Right lobe of liver (tissue), 6 donors: ENCODE measurements around the gene PAXX. TPM values are rescaled to one million over a fixed set of nuclear protein-coding genes. Genes with fewer than 3 reads are reported as not detected.
A peak's percentile ranks its signal among the peaks of the same experiment; 100 is the strongest.
"Not testable (repeated sequence)": the region's sequence is repeated elsewhere in the genome, so short reads cannot be mapped to it uniquely, and the experiment has no call there.

Source experiments
- ATAC-seq, 4 donors: fragments of 200-7000 bp; cut with Tn5 transposase; one replicate each; pipeline ENCODE4 v1.9.1; 2020; ENCODE audit warnings: mild to moderate bottlenecking in 4 of 4, moderate library complexity in 4 of 4
- DNase-seq, 3 donors: peaks; one replicate each; pipeline ENCODE4 v3.0.0-alpha.2; 2020
- H3K27ac ChIP-seq, 3 donors: fragments of 200-600 bp; one replicate each; pipeline ENCODE4 v1.8.0; 2022
- H3K27me3 ChIP-seq, 2 donors: fragments of 200-600 bp; one replicate each; pipeline ENCODE4 v1.8.0; 2022
- H3K36me3 ChIP-seq, 4 donors: fragments of 200-600 bp; sonication (generic) in 1 of 4; one replicate each; pipeline versions ENCODE4 v1.5.1 to v1.8.0; 2017 to 2022; ENCODE audit warnings: control low read depth in 1 of 4
- H3K4me1 ChIP-seq, 4 donors: fragments of 200-600 bp; sonication (generic) in 1 of 4; one replicate each; pipeline versions ENCODE4 v1.5.1 to v1.8.0; 2017 to 2022; ENCODE audit warnings: control low read depth in 1 of 4
- H3K4me3 ChIP-seq, 3 donors: fragments of 200-600 bp; one replicate each; pipeline ENCODE4 v1.8.0; 2022
- H3K9me3 ChIP-seq, 4 donors: fragments of 200-600 bp; sonication (generic) in 1 of 4; one replicate each; pipeline versions ENCODE4 v1.5.1 to v1.8.0; 2017 to 2022; ENCODE audit warnings: control low read depth in 1 of 4
- POLR2A ChIP-seq: fragments of 450-650 bp; IDR thresholded peaks from one replicate; pipeline ENCODE4 v1.6.1; 2017; ENCODE audit warnings: antibody characterized with exemption, mild to moderate bottlenecking
- WGBS: methylation state at CpG from one replicate; pipeline ENCODE4 v1.1.6; 2018; ENCODE audit warnings: low coverage, low lambda C conversion rate; ENCODE audit not compliant: insufficient coverage; ENCODE audit errors: missing lambda C conversion rate; 5-methylcytosine and 5-hydroxymethylcytosine counted together
- intact Hi-C, 2 donors: fragments of 100-400 bp; cut with DNase I; formaldehyde crosslinking; loops; one replicate each; pipeline versions ENCODE4 v1.11.2 to v1.14.1; 2022
- total RNA-seq, 6 experiments: library from RNA; depleted of rRNA in 2 of 6; stranded (reverse); fragments of >200 nt in 2 of 6; fragmentation: NEBNext Ultra II Directional in 3 of 6; extraction: Animal tissue kit (Norgen Biotek cat#: 25700) in 3 of 6; gene quantifications; one replicate each; pipeline versions ENCODE4 v1.1.0 to v1.2.4, GENCODE V29; 2016 to 2023
- TF ChIP-seq, protein P1 (sequence below), 4 donors: fragments of 200-600 bp in 3 of 4; fragments of 450-650 bp in 1 of 4; IDR thresholded peaks; one replicate each; pipeline versions ENCODE4 v1.5.1 to v1.8.0; 2016 to 2022; ENCODE audit warnings: antibody characterized with exemption in 4 of 4, mild to moderate bottlenecking in 2 of 4
- donor health status: DM: no; HTN: yes; CAD: no.
- donor health status: DM: no; HTN: no; CAD: no.
- donor health status: DM: no; HTN: no; CAD: no.
- donor health status: DM: no; HTN: yes; CAD: no.
- donor health status: DM: no; HTN: yes; CAD: no.

PAXX gene
- total RNA-seq, 6 experiments from 2014 or later = 13.8 to 34.5 (median 23.3) TPM

DNA sequence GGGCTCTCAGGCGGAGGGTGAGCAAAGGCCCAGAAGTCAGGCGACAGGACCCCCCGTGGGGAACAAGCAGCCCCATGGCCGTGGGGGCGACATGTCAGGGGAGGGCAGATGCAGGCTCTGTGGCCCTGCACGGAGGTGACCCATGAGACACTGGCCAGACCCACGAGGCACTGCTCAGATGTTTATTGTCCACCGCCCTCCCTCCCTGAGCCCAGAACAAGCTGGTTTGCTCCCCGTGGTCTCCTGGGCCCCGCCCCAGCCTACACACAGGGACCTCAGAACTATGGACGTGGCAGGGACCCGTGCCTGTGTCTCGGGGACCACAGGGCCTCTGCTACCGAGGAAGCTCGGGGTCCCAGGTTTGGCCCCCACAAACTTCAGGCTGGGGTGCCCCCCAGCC lies 37.8 kb downstream of the PAXX start:
- TF ChIP-seq, protein P1, sequence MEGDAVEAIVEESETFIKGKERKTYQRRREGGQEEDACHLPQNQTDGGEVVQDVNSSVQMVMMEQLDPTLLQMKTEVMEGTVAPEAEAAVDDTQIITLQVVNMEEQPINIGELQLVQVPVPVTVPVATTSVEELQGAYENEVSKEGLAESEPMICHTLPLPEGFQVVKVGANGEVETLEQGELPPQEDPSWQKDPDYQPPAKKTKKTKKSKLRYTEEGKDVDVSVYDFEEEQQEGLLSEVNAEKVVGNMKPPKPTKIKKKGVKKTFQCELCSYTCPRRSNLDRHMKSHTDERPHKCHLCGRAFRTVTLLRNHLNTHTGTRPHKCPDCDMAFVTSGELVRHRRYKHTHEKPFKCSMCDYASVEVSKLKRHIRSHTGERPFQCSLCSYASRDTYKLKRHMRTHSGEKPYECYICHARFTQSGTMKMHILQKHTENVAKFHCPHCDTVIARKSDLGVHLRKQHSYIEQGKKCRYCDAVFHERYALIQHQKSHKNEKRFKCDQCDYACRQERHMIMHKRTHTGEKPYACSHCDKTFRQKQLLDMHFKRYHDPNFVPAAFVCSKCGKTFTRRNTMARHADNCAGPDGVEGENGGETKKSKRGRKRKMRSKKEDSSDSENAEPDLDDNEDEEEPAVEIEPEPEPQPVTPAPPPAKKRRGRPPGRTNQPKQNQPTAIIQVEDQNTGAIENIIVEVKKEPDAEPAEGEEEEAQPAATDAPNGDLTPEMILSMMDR (IDR thresholded peaks at IDR 0.05) = no peak
- TF ChIP-seq POLR2A = no peak
- no peaks in the 10 kb centered on the region for H3K27me3 ChIP-seq
- intact Hi-C loops = loop anchor here (5.0 to 10.0 kb wide), 4 partner anchors 78 to 255 kb away; partner anchors contain the start of genes C8G (in 1 of the 2), FBXW5 (in 1 of the 2), LCN12 (in 1 of the 2) and PHPT1 (in 1 of the 2)
- no peak for ATAC-seq
- peaks cover 0 to 40% (median 20%) of the 10 kb centered on the region in 4 donors for H3K4me1 ChIP-seq
- WGBS = 40% methylated on average over 1 of the region's 15 CpGs
- peak overlapping the region in 1 of 3 donors; percentile 58 for H3K27ac ChIP-seq
- no peaks in the 10 kb centered on the region for H3K9me3 ChIP-seq
- H3K36me3 ChIP-seq = no peaks in the 10 kb centered on the region
- no peak overlapping the region for H3K4me3 ChIP-seq
- DNase-seq = no peak

DNA sequence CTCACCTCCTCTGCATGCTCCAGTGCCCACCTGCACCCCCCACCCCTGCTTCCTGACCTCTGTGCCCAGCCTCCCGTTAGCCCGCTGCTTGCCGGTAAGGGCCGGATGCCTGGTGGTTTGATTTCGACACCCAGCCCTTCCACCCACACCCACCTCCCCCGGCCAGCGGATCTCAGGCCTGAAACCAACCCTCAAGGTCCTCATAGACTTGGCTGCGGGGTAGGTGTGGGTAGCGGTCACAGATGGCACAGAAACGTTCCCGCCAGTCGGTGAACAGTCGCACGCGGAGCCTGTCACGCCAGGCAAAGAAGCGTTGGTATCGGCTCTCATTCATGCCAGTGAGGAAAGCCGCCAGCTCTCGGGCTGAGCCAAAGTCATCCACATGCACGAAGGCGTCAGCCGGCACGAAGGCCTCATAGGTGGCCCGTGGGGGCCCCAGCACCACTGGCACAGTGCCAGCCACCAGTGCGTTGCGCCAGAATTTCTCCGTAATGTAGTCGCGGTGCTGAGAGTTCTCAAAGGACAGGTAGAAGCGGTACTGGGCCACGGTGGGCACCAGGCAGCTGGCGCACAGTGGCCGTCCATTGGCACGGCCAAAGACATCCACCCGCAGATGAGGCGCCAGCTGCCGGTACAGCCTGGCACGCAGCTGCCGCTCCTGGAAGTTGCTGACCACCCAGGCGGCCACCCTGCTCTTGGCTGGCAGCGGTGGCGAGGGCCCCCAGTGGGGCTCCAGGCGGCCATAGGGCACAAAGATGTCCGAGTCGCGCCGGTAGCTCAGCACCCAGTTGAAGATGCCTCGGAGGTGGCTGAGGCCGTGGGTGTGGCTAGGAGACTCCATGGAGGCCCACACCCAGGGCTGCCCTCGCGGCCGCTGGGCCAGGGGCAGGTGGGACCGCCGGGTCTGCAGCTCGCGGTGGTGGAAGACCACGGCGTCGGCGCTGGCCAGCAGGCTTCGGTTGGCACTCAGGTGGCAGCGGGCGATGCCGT lies 38.6 kb downstream of the PAXX start:
- TF ChIP-seq, protein P1 (IDR thresholded peaks at IDR 0.05) = no peak
- no peak for TF ChIP-seq POLR2A
- no peaks in the 10 kb centered on the region for H3K27me3 ChIP-seq
- H3K27ac ChIP-seq = peak overlapping the region in 1 of 3 donors; percentile 58
- intact Hi-C loops = loop anchor here (5.0 to 10.0 kb wide), 4 partner anchors 79 to 256 kb away; partner anchors contain the start of genes C8G (in 1 of the 2), FBXW5 (in 1 of the 2), LCN12 (in 1 of the 2) and PHPT1 (in 1 of the 2)
- ATAC-seq (no peak), DNase-seq (peak in 1 of 3 donors; percentile 68)
- H3K36me3 ChIP-seq = no peaks in the 10 kb centered on the region
- no peaks in the 10 kb centered on the region for H3K9me3 ChIP-seq
- H3K4me1 ChIP-seq = peaks cover 0 to 33% (median 17%) of the 10 kb centered on the region in 4 donors
- 55% methylated on average over 24 of the region's 65 CpGs for WGBS
- H3K4me3 ChIP-seq = no peak overlapping the region

DNA sequence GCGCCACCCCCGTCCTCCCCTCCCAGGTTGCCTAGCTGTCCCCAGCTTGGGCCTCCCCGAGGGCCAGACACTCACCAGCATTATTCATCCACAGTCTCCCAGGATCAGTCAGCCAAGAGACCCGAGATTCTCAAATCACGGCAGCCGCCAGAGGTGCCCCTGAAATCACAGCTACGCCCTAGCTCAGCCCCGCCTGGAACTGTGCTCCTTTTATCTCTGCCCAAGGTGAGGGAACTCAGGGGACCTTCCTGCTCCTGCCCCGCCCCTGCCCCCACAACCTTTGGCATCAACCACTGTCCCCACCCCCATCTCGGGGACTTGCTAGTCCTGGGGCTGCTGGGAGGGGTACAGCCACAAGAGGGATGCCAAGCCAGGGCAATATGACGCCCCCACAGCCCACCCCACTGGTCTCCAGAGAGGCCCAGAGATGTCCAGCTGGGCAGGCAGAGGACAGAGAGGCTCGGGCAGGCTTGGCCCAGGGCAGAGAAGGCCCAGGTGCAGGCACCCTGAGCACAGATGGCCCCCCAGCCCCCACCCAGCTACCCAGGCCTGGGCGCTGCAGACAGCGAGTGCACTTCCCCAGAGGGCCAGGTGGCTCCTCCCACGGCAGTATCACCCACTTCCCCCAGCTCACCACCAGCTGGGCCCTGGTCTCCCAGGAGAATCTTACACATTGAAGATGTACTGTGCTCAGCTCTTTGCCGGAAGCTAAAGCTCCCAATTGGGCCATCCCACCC lies 39.9 kb downstream of the PAXX start, which contains the start of gene FUT7:
FUT7 (minus strand) TSS at position 185 of the 737 bp plus-strand sequence; CDS start at position 88, 97 bp downstream.
- Histone ChIP-seq H3K9me3 (no peaks in the 10 kb centered on the region), H3K4me3 (peak within 1 kb of the TSS in 1 of 3 donors; percentile 4), H3K27ac (peak within 1 kb of the TSS in 1 of 3 donors; percentile 37), H3K36me3 (no peaks in the 10 kb centered on the region), H3K4me1 (peaks cover 0 to 20% (median 10%) of the 10 kb centered on the region in 4 donors), H3K27me3 (no peaks in the 10 kb centered on the region)
- ATAC-seq = no peak
- 32% methylated on average over 3 of the region's 16 CpGs for WGBS
- intact Hi-C loops = loop anchor here (5.0 to 10.0 kb wide), 4 partner anchors 80 to 257 kb away; partner anchors contain the start of genes C8G (in 1 of the 2), FBXW5 (in 1 of the 2), LCN12 (in 1 of the 2) and PHPT1 (in 1 of the 2)
- no peak for TF ChIP-seq POLR2A
- TF ChIP-seq, protein P1 (IDR thresholded peaks at IDR 0.05) = no peak
- no peak for DNase-seq

DNA sequence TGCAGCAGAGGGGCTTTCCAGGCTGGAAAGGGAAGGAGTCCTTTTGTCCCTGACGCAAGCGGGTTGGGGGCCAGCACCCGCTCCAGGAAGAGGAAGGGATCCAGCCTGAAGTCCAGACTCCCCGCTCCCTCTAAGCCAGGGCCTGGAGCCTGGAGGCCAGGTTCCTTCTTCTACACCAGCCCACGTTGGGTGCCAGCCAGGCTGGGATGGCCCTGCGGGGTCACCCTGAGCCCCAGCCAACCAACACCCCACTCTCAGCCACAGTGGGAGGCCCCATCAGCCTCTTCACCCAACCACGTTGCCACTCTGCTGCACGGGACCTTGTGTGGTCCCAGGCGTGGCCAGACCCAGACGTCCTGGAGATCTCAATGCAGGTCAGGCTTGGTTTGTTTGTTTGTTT lies 40.6 kb downstream of the PAXX start:
- no peaks in the 10 kb centered on the region for H3K27me3 ChIP-seq
- peak overlapping the region in 1 of 3 donors; percentile 37 for H3K27ac ChIP-seq
- WGBS = 77% methylated on average over 6 of the region's 10 CpGs
- no peaks in the 10 kb centered on the region for H3K36me3 ChIP-seq
- ATAC-seq (peak; percentile 5 to 35 (median 8)), DNase-seq (peak in 2 of 3 donors; percentile 64 to 82)
- no peaks in the 10 kb centered on the region for H3K9me3 ChIP-seq
- TF ChIP-seq POLR2A = no peak
- TF ChIP-seq, protein P1 (IDR thresholded peaks at IDR 0.05) = no peak
- intact Hi-C loops = loop anchor here (5.0 to 10.0 kb wide), 4 partner anchors 81 to 258 kb away; partner anchors contain the start of genes C8G (in 1 of the 2), FBXW5 (in 1 of the 2), LCN12 (in 1 of the 2) and PHPT1 (in 1 of the 2)
- H3K4me1 ChIP-seq = peaks cover 0 to 15% (median 7%) of the 10 kb centered on the region in 4 donors
- peak overlapping the region in 1 of 3 donors; percentile 4 for H3K4me3 ChIP-seq

DNA sequence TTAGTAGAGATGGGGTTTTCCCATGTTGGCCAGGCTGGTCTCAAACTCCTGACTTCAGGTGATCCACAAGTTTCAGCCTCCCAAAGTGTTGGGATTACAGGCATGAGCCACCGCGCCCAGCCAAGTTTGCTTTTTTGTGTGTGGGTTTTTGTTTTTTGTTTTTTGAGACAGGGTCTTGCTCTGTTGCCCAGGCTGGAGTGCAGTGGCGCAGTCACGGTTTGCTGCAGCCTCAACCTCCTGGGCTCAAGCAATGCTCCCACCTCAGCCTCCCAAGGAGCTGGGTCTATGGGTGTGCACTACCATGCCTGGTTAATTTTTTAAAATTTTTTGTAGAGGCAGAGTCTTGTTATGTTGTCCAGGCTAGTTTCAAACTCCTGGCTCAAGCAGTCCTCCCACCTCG lies 41.3 kb downstream of the PAXX start:
- not testable (repeated sequence) for ATAC-seq

More for the DNA sequence above, 41.3 kb downstream of the PAXX start:
- H3K9me3 ChIP-seq, DNase-seq, H3K27ac ChIP-seq, H3K36me3 ChIP-seq, H3K27me3 ChIP-seq: not testable (repeated sequence)
- Histone ChIP-seq H3K4me1 (peaks cover 0 to 14% (median 7%) of the 10 kb centered on the region in 4 donors), H3K4me3 (peak overlapping the region in 1 of 3 donors; percentile 21)
- intact Hi-C loops = loop anchor here (5.0 to 10.0 kb wide), 4 partner anchors 81 to 259 kb away; partner anchors contain the start of genes C8G (in 1 of the 2), FBXW5 (in 1 of the 2), LCN12 (in 1 of the 2) and PHPT1 (in 1 of the 2)
- WGBS = 100% methylated on average over 1 of the region's 5 CpGs
